Activated naive CD8-positive, alpha-beta T cell (primary cell): ENCODE measurements around the gene OR52N5.

Experiments used
- H3K27ac Mint-ChIP-seq: one replicate; pipeline ENCODE4 v1.8.0; 2021; ENCODE audit warnings: mixed read lengths
- H3K27me3 Mint-ChIP-seq: one replicate; pipeline ENCODE4 v1.8.0; 2021; ENCODE audit warnings: mixed read lengths
- H3K36me3 Mint-ChIP-seq: one replicate; pipeline ENCODE4 v1.8.0; 2021; ENCODE audit warnings: mixed read lengths
- H3K4me1 Mint-ChIP-seq: one replicate; pipeline ENCODE4 v1.8.0; 2021; ENCODE audit warnings: low read depth, mixed read lengths
- H3K4me3 Mint-ChIP-seq: one replicate; pipeline ENCODE4 v1.8.0; 2021; ENCODE audit warnings: mild to moderate bottlenecking, mixed read lengths
- H3K9me3 Mint-ChIP-seq: one replicate; pipeline ENCODE4 v1.8.0; 2021; ENCODE audit warnings: low read depth, mixed read lengths

OR52N5 gene

GRCh38 chr11:5746614-5747013 is 36.5 kb downstream of the OR52N5 start:
- H3K4me1 Mint-ChIP-seq, result no peaks in the 10 kb centered on the region
- no peak overlapping the region for H3K27ac Mint-ChIP-seq

GRCh38 chr11:5738431-5738830 is 44.7 kb downstream of the OR52N5 start:
- H3K27me3 Mint-ChIP-seq, result peaks cover 7% of the 10 kb centered on the region
- no peaks in the 10 kb centered on the region for H3K4me1 Mint-ChIP-seq
- H3K36me3 Mint-ChIP-seq, result peaks cover 32% of the 10 kb centered on the region
- no peak overlapping the region for H3K4me3 Mint-ChIP-seq
- H3K27ac Mint-ChIP-seq, result no peak overlapping the region
- peaks cover 10% of the 10 kb centered on the region for H3K9me3 Mint-ChIP-seq

More at GRCh38 chr11:5746614-5747013, 36.5 kb downstream of the OR52N5 start:
- H3K9me3 Mint-ChIP-seq, result peaks cover 19% of the 10 kb centered on the region
- no peak overlapping the region for H3K4me3 Mint-ChIP-seq
- no peaks in the 10 kb centered on the region for H3K27me3 Mint-ChIP-seq
- peaks cover 6% of the 10 kb centered on the region for H3K36me3 Mint-ChIP-seq

DNA sequence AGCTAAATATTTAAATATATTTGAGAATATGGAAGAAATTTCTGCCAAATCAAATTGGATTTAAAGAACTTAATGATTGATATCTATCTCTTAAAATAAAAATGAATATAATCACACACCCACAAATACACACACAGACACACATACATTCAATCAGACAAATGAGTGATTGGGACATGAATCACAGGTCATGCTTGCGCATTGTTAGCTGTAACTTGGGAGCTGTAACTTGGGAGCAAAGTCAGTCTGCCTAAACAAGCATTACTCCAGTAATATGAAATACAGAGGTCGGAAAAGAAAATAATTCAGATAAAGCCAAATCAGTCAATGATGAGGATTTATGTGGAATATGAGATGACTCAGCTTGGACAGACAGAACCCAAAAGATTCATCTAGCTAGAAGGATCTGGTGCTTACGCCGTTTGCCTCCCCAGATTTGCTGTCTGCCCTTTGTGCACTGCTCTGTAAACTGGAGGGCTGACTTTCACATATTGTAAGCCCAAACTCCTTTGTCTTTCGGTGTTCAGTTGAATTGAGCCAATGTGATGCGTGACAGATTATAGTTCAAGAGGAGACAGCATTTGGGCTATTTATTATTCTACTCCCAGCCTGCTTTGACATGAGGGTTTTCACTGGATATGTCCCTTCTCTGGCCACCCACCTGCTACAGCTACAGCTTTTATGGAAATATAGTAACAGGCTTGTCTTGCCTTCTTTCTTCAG is 45.3 kb downstream of the OR52N5 start:
- H3K27me3 Mint-ChIP-seq, result peaks cover 7% of the 10 kb centered on the region
- H3K27ac Mint-ChIP-seq, result no peak overlapping the region
- peaks cover 32% of the 10 kb centered on the region for H3K36me3 Mint-ChIP-seq
- no peak overlapping the region for H3K4me3 Mint-ChIP-seq
- no peaks in the 10 kb centered on the region for H3K4me1 Mint-ChIP-seq
- peaks cover 4% of the 10 kb centered on the region for H3K9me3 Mint-ChIP-seq

DNA sequence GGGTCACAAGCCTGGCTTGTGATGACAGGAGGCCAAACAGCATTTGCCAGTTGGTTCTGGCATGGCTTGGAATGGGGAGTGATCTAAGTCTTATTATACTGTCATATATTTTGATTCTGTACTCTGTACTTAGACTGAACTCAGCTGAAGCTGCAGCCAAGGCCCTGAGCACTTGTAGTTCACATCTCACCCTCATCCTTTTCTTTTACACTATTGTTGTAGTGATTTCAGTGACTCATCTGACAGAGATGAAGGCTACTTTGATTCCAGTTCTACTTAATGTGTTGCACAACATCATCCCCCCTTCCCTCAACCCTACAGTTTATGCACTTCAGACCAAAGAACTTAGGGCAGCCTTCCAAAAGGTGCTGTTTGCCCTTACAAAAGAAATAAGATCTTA is 46.1 kb downstream of the OR52N5 start:
- Mint-ChIP-seq H3K27me3 (peaks cover 7% of the 10 kb centered on the region), H3K27ac (no peak overlapping the region), H3K36me3 (peaks cover 29% of the 10 kb centered on the region), H3K4me1 (no peaks in the 10 kb centered on the region), H3K4me3 (no peak overlapping the region), H3K9me3 (no peaks in the 10 kb centered on the region)

- H3K4me3 Mint-ChIP-seq, result no peak within 1 kb of the TSS
- peaks cover 7% of the 10 kb centered on the region for H3K27me3 Mint-ChIP-seq
- peaks cover 26% of the 10 kb centered on the region for H3K36me3 Mint-ChIP-seq
- H3K4me1 Mint-ChIP-seq, result no peaks in the 10 kb centered on the region
- H3K9me3 Mint-ChIP-seq, result no peaks in the 10 kb centered on the region
- H3K27ac Mint-ChIP-seq, result no peak within 1 kb of the TSS
Measured at GRCh38 chr11:5736396-5736795, 46.8 kb downstream of the OR52N5 start, which contains the start of gene OR56B1. TSS of gene OR56B1 (plus strand) at chr11:5736448. CDS start at chr11:5736517, 69 bp downstream.

GRCh38 chr11:5727691-5728090 is 55.5 kb downstream of the OR52N5 start:
- Mint-ChIP-seq H3K4me1 (no peaks in the 10 kb centered on the region), H3K27me3 (peaks cover 4% of the 10 kb centered on the region), H3K9me3 (no peaks in the 10 kb centered on the region), H3K4me3 (no peak overlapping the region), H3K36me3 (peaks cover 16% of the 10 kb centered on the region), H3K27ac (no peak overlapping the region)

GRCh38 chr11:5726351-5726750 is 56.8 kb downstream of the OR52N5 start:
- H3K36me3 Mint-ChIP-seq, result peaks cover 16% of the 10 kb centered on the region
- peaks cover 4% of the 10 kb centered on the region for H3K27me3 Mint-ChIP-seq
- H3K9me3 Mint-ChIP-seq, result no peaks in the 10 kb centered on the region
- no peak overlapping the region for H3K27ac Mint-ChIP-seq
- H3K4me1 Mint-ChIP-seq, result no peaks in the 10 kb centered on the region
- no peak overlapping the region for H3K4me3 Mint-ChIP-seq
